Measurements from ENCODE around the gene PLCG2.

PLCG2 gene

DNA sequence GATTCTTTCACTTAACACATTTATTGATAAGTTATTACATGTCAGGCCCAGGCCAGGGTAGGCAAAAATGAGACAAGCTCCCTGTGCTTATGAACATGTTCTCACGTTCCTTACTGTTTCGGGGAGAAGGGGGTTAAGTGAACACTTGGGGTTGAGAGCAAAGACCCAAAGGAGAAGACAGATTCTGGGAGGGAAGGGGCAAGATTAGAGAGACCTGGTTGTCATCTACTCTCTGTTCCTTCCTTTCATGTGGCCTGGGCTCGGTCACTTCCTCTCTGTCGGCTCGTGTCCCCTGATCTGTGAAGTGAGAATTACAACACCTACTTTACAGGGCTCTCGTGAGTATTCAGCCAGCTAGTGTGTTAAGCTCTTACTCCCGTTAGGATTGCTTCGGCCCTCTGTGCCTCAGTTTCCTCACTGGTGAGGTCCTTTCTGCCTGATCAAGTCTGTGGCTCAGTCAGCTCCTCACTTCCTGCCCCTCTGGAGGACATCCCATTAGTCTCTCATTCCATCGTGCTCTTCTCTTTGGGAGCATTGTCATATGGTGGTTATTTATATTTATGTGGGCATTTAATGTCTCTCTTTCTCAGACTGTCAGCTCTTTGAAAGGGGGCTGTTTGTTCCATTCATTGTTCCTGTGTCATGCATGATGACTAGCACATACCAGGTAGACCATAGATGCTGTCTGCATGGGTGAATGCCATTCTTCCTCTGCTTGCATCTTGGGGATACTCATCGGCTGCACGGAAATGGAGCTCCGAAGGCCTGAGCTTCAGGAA is 38.9 kb downstream of the PLCG2 start:
- Histone ChIP-seq H3K4me3 (replicated peaks; ENCODE audit: insufficient read depth, low read length) (no peak overlapping the region), H3K27ac (replicated peaks) (peak overlapping the region; percentile 70), H3K27me3 (ENCODE audit: insufficient read depth, poor library complexity, severe bottlenecking) (no peaks in the 10 kb centered on the region)
- DNase-seq (ENCODE audit: low read depth in 1 of 2, low spot score in 1 of 2): peak in 1 of 2 experiments; percentile 70
- TF ChIP-seq, protein P1, sequence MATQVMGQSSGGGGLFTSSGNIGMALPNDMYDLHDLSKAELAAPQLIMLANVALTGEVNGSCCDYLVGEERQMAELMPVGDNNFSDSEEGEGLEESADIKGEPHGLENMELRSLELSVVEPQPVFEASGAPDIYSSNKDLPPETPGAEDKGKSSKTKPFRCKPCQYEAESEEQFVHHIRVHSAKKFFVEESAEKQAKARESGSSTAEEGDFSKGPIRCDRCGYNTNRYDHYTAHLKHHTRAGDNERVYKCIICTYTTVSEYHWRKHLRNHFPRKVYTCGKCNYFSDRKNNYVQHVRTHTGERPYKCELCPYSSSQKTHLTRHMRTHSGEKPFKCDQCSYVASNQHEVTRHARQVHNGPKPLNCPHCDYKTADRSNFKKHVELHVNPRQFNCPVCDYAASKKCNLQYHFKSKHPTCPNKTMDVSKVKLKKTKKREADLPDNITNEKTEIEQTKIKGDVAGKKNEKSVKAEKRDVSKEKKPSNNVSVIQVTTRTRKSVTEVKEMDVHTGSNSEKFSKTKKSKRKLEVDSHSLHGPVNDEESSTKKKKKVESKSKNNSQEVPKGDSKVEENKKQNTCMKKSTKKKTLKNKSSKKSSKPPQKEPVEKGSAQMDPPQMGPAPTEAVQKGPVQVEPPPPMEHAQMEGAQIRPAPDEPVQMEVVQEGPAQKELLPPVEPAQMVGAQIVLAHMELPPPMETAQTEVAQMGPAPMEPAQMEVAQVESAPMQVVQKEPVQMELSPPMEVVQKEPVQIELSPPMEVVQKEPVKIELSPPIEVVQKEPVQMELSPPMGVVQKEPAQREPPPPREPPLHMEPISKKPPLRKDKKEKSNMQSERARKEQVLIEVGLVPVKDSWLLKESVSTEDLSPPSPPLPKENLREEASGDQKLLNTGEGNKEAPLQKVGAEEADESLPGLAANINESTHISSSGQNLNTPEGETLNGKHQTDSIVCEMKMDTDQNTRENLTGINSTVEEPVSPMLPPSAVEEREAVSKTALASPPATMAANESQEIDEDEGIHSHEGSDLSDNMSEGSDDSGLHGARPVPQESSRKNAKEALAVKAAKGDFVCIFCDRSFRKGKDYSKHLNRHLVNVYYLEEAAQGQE (IDR thresholded peaks at IDR 0.05; ENCODE audit: insufficient replicate concordance, low read depth): no peak
- peak; percentile 94 for TF ChIP-seq SPI1 (IDR thresholded peaks at IDR 0.05; ENCODE audit: borderline replicate concordance, low read depth)

DNA sequence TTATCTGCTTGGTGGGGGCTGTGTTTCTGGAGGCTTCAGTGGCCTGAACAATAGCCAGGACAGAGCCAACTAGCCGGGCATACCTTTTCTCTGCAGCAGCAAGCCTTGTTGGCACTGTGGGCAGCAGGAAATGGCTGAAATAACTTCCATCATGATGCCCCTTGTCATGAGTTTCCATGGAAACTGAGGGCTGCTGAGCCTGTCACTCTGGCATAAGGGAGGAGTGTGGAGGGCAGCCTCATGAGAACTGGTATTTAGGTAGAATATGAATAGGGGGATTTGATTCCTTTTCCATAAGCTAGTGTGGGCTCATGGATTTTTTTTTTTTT is 39.4 kb downstream of the PLCG2 start:
- Histone ChIP-seq H3K27me3 (ENCODE audit: insufficient read depth, poor library complexity, severe bottlenecking) (no peaks in the 10 kb centered on the region), H3K4me3 (replicated peaks; ENCODE audit: insufficient read depth, low read length) (no peak overlapping the region), H3K27ac (replicated peaks) (no peak overlapping the region; the same call in 1 of the 2 replicates)
- TF ChIP-seq POLR2AphosphoS5 (IDR thresholded peaks at IDR 0.05; ENCODE audit: low read depth) (no peak), SPI1 (IDR thresholded peaks at IDR 0.05; ENCODE audit: borderline replicate concordance, low read depth) (no peak), GABPA (IDR thresholded peaks at IDR 0.05; ENCODE audit: low read depth) (no peak)
- TF ChIP-seq, protein P2, sequence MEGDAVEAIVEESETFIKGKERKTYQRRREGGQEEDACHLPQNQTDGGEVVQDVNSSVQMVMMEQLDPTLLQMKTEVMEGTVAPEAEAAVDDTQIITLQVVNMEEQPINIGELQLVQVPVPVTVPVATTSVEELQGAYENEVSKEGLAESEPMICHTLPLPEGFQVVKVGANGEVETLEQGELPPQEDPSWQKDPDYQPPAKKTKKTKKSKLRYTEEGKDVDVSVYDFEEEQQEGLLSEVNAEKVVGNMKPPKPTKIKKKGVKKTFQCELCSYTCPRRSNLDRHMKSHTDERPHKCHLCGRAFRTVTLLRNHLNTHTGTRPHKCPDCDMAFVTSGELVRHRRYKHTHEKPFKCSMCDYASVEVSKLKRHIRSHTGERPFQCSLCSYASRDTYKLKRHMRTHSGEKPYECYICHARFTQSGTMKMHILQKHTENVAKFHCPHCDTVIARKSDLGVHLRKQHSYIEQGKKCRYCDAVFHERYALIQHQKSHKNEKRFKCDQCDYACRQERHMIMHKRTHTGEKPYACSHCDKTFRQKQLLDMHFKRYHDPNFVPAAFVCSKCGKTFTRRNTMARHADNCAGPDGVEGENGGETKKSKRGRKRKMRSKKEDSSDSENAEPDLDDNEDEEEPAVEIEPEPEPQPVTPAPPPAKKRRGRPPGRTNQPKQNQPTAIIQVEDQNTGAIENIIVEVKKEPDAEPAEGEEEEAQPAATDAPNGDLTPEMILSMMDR (IDR thresholded peaks at IDR 0.05; ENCODE audit: insufficient read depth, low read length): no peak
- TF ChIP-seq, protein P1 (IDR thresholded peaks at IDR 0.05; ENCODE audit: insufficient replicate concordance, low read depth): no peak
- no peak for DNase-seq (ENCODE audit: low read depth in 1 of 2, low spot score in 1 of 2)

DNA sequence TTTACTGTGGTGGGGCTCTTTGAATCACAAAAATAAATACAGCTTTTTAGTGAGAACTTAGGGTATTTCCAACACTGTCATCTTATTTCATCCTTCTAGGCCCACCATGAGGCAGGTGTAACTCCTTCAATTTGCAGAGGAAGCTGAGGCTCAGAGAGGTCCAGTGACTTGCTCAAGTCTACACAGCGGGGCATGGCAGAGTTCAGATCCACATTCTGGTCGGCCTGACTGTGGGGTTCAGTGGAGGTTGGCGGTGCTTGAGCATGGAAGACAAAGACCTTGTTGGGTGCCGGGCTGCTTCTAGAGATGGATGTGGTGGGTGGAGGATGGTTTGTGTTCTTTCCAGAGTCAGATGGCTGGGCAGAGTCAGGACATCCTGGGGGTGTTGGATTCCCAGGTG is 39.8 kb downstream of the PLCG2 start:
- DNase-seq (ENCODE audit: low read depth in 1 of 2, low spot score in 1 of 2): no peak
- no peak overlapping the region for H3K27ac ChIP-seq (replicated peaks)
- TF ChIP-seq GABPA (IDR thresholded peaks at IDR 0.05; ENCODE audit: low read depth) (no peak), SPI1 (IDR thresholded peaks at IDR 0.05; ENCODE audit: borderline replicate concordance, low read depth) (no peak), POLR2AphosphoS5 (IDR thresholded peaks at IDR 0.05; ENCODE audit: low read depth) (no peak)
- TF ChIP-seq, protein P1 (IDR thresholded peaks at IDR 0.05; ENCODE audit: insufficient replicate concordance, low read depth): no peak
- TF ChIP-seq, protein P2 (IDR thresholded peaks at IDR 0.05; ENCODE audit: insufficient read depth, low read length): no peak
- no peak overlapping the region for H3K4me3 ChIP-seq (replicated peaks; ENCODE audit: insufficient read depth, low read length)
- no peaks in the 10 kb centered on the region for H3K27me3 ChIP-seq (ENCODE audit: insufficient read depth, poor library complexity, severe bottlenecking)
